ENCODE results near the gene TXNL4B. TPM values are rescaled to one million over a fixed set of nuclear protein-coding genes. Genes with fewer than 3 reads are reported as not detected.
"Not testable (repeated sequence)": the region's sequence is repeated elsewhere in the genome, so short reads cannot be mapped to it uniquely, and the experiment has no call there.

The TXNL4B gene
- total and polyA plus RNA-seq, 9 donors: 10.6 to 23.1 (median 14.7) TPM

- Histone ChIP-seq H3K36me3 (no peaks in the 10 kb centered on the region), H3K27me3 (no peaks in the 10 kb centered on the region), H3K4me1 (ENCODE audit: insufficient read depth) (no peaks in the 10 kb centered on the region), H3K27ac (no peak overlapping the region), H3K9me3 (no peaks in the 10 kb centered on the region), H3K4me3 (no peak overlapping the region)
- TF ChIP-seq CTCF (IDR thresholded peaks at IDR 0.05): no peak
- no peak for TF ChIP-seq EP300 (IDR thresholded peaks at IDR 0.05)
- no peak for TF ChIP-seq POLR2A (IDR thresholded peaks at IDR 0.05)
- no peak for DNase-seq
- intact Hi-C loops (cut with DNase I): no loop called here
- 96 to 100% (median 100%) methylated on average over 1 of the region's 1 CpG for WGBS, 3 donors
Measured at GRCh38 chr16:72061564-72061963, 31.9 kb downstream of the TXNL4B start.

- intact Hi-C loops (cut with DNase I): no loop called here
- Histone ChIP-seq H3K27me3 (no peaks in the 10 kb centered on the region), H3K9me3 (no peaks in the 10 kb centered on the region), H3K4me1 (ENCODE audit: insufficient read depth) (no peaks in the 10 kb centered on the region), H3K27ac (no peak overlapping the region), H3K4me3 (no peak overlapping the region), H3K36me3 (no peaks in the 10 kb centered on the region)
- DNase-seq: no peak
- 83 to 90% (median 89%) methylated on average over 9 of the region's 9 CpGs for WGBS, 3 donors
- TF ChIP-seq CTCF (IDR thresholded peaks at IDR 0.05) (no peak), EP300 (IDR thresholded peaks at IDR 0.05) (no peak), POLR2A (IDR thresholded peaks at IDR 0.05) (no peak)
Measured at GRCh38 chr16:72060405-72060804, 33.0 kb downstream of the TXNL4B start.

GRCh38 chr16:72059060-72059459, 34.4 kb downstream of the TXNL4B start:
- not testable (repeated sequence) for H3K36me3 ChIP-seq

GRCh38 chr16:72057313-72057712, 36.1 kb downstream of the TXNL4B start:
- intact Hi-C loops (cut with DNase I); H3K9me3 ChIP-seq; H3K27me3 ChIP-seq; H3K27ac ChIP-seq; DNase-seq; H3K4me3 ChIP-seq; H3K36me3 ChIP-seq; H3K4me1 ChIP-seq (ENCODE audit: insufficient read depth): not testable (repeated sequence)
- WGBS, 3 donors: 27 to 40% (median 31%) methylated on average over 1 to 2 of the region's 6 CpGs

More at GRCh38 chr16:72059060-72059459, 34.4 kb downstream of the TXNL4B start:
- H3K4me1 ChIP-seq (ENCODE audit: insufficient read depth); intact Hi-C loops (cut with DNase I); H3K9me3 ChIP-seq; H3K27ac ChIP-seq; H3K4me3 ChIP-seq; DNase-seq; H3K27me3 ChIP-seq: not testable (repeated sequence)
- WGBS, 3 donors: 76 to 83% (median 77%) methylated on average over 7 of the region's 7 CpGs

GRCh38 chr16:72055911-72056310, 37.5 kb downstream of the TXNL4B start:
- no peaks in the 10 kb centered on the region for H3K27me3 ChIP-seq
- TF ChIP-seq POLR2A (IDR thresholded peaks at IDR 0.05): no peak
- TF ChIP-seq CTCF (IDR thresholded peaks at IDR 0.05): no peak
- TF ChIP-seq EP300 (IDR thresholded peaks at IDR 0.05): no peak
- no peak overlapping the region for H3K4me3 ChIP-seq
- intact Hi-C loops (cut with DNase I): no loop called here
- H3K36me3 ChIP-seq: no peaks in the 10 kb centered on the region
- H3K9me3 ChIP-seq: no peaks in the 10 kb centered on the region
- no peaks in the 10 kb centered on the region for H3K4me1 ChIP-seq (ENCODE audit: insufficient read depth)
- H3K27ac ChIP-seq: no peak overlapping the region
- WGBS, 3 donors: 76 to 79% (median 77%) methylated on average over 4 of the region's 4 CpGs
- no peak for DNase-seq

GRCh38 chr16:72054254-72054847, 39.1 kb downstream of the TXNL4B start, which contains the start of gene HP:
Gene HP, plus strand, starts transcription at chr16:72054505. Its CDS starts 148 bp downstream, at chr16:72054653.
- H3K9me3 ChIP-seq; H3K27ac ChIP-seq; DNase-seq; H3K4me3 ChIP-seq; H3K36me3 ChIP-seq; H3K27me3 ChIP-seq; H3K4me1 ChIP-seq (ENCODE audit: insufficient read depth); intact Hi-C loops (cut with DNase I): not testable (repeated sequence)
- WGBS, 3 donors: 82 to 87% (median 84%) methylated on average over 5 of the region's 5 CpGs

All from ovary (tissue), 9 donors.